Chondrocyte (in vitro differentiated cells): ENCODE measurements around the gene MYO6. TPM values are rescaled to one million over a fixed set of nuclear protein-coding genes. Genes with fewer than 3 reads are reported as not detected.

Experiments
- DNase-seq: peaks from one replicate; pipeline ENCODE4 v3.0.0; 2021; ENCODE audit warnings: mixed read lengths, low spot score
- H3K27ac Mint-ChIP-seq: one replicate; pipeline ENCODE4 v1.8.0; 2021; ENCODE audit warnings: mild to moderate bottlenecking, moderate library complexity, mixed read lengths; ENCODE audit not compliant: unreplicated experiment
- H3K27me3 Mint-ChIP-seq: 2 replicates; pipeline ENCODE4 v1.8.0; 2021; ENCODE audit warnings: low read depth, mixed read lengths
- H3K36me3 Mint-ChIP-seq: 2 replicates; pipeline ENCODE4 v1.8.0; 2021; ENCODE audit warnings: low read depth, mixed read lengths
- H3K4me1 Mint-ChIP-seq: 2 replicates; pipeline ENCODE4 v1.8.0; 2021; ENCODE audit warnings: low read depth, mild to moderate bottlenecking, mixed read lengths
- H3K4me3 Mint-ChIP-seq: one replicate; pipeline ENCODE4 v1.8.0; 2021; ENCODE audit warnings: mild to moderate bottlenecking, moderate library complexity, mixed read lengths; ENCODE audit not compliant: unreplicated experiment
- H3K9me3 Mint-ChIP-seq: 2 replicates; pipeline ENCODE4 v1.8.0; 2021; ENCODE audit warnings: low read depth, mixed read lengths
- CTCF ChIP-seq: fragments of 200-600 bp; sonication (generic); IDR thresholded peaks from 2 replicates; pipeline ENCODE4 v1.5.0; 2021; ENCODE audit warnings: antibody characterized with exemption, mild to moderate bottlenecking, moderate library complexity
- total RNA-seq: library from RNA; stranded (reverse); gene quantifications from 3 replicates; pipeline ENCODE4 v1.2.1, GENCODE V29; 2021

The MYO6 gene
- total RNA-seq, 1 donor from 2014 or later, result 32.5 TPM

GRCh38 chr6:75796723-75797122, 47.7 kb downstream of the MYO6 start:
- no peak overlapping the region for H3K4me3 Mint-ChIP-seq
- H3K36me3 Mint-ChIP-seq, result no peaks in the 10 kb centered on the region
- H3K9me3 Mint-ChIP-seq, result no peaks in the 10 kb centered on the region
- no peak overlapping the region for H3K27ac Mint-ChIP-seq
- peaks cover 42% of the 10 kb centered on the region for H3K4me1 Mint-ChIP-seq
- no peaks in the 10 kb centered on the region for H3K27me3 Mint-ChIP-seq
- DNase-seq, result no peak
- no peak for TF ChIP-seq CTCF

GRCh38 chr6:75800133-75800532, 51.1 kb downstream of the MYO6 start:
- H3K4me1 Mint-ChIP-seq, result peaks cover 21% of the 10 kb centered on the region
- no peaks in the 10 kb centered on the region for H3K27me3 Mint-ChIP-seq
- H3K27ac Mint-ChIP-seq, result no peak overlapping the region

GRCh38 chr6:75800708-75801505, 51.9 kb downstream of the MYO6 start:
- H3K27ac Mint-ChIP-seq, result no peak overlapping the region
- no peak overlapping the region for H3K4me3 Mint-ChIP-seq
- no peak for TF ChIP-seq CTCF
- H3K9me3 Mint-ChIP-seq, result no peaks in the 10 kb centered on the region
- no peaks in the 10 kb centered on the region for H3K27me3 Mint-ChIP-seq
- no peaks in the 10 kb centered on the region for H3K36me3 Mint-ChIP-seq
- H3K4me1 Mint-ChIP-seq, result peaks cover 14% of the 10 kb centered on the region
- DNase-seq, result no peak

More at GRCh38 chr6:75800133-75800532, 51.1 kb downstream of the MYO6 start:
- no peak for DNase-seq
- no peaks in the 10 kb centered on the region for H3K36me3 Mint-ChIP-seq
- H3K4me3 Mint-ChIP-seq, result no peak overlapping the region
- no peaks in the 10 kb centered on the region for H3K9me3 Mint-ChIP-seq
- TF ChIP-seq CTCF, result no peak

GRCh38 chr6:75802366-75802765, 53.3 kb downstream of the MYO6 start:
- DNase-seq, result no peak
- Mint-ChIP-seq H3K9me3 (peaks cover 5% of the 10 kb centered on the region), H3K27me3 (no peaks in the 10 kb centered on the region), H3K4me1 (peaks cover 18% of the 10 kb centered on the region), H3K4me3 (no peak overlapping the region), H3K27ac (no peak overlapping the region), H3K36me3 (peaks cover 1% of the 10 kb centered on the region)
- TF ChIP-seq CTCF, result no peak

- no peak for TF ChIP-seq CTCF
- H3K27ac Mint-ChIP-seq, result no peak overlapping the region
- H3K4me1 Mint-ChIP-seq, result peaks cover 17% of the 10 kb centered on the region
Observed at GRCh38 chr6:75808507-75808906, 59.5 kb downstream of the MYO6 start.

More at GRCh38 chr6:75808507-75808906, 59.5 kb downstream of the MYO6 start:
- DNase-seq, result no peak
- Mint-ChIP-seq H3K27me3 (no peaks in the 10 kb centered on the region), H3K4me3 (no peak overlapping the region), H3K36me3 (peaks cover 4% of the 10 kb centered on the region), H3K9me3 (peaks cover 8% of the 10 kb centered on the region)
